ENCODE data around the gene RPL23. TPM values are rescaled to one million over a fixed set of nuclear protein-coding genes. Genes with fewer than 3 reads are reported as not detected.
"Not testable (repeated sequence)": the region's sequence is repeated elsewhere in the genome, so short reads cannot be mapped to it uniquely, and the experiment has no call there.

Gene RPL23
- total RNA-seq, 4 donors from 2014 or later, result 1,382 to 1,902 (median 1,771) TPM

- H3K27ac ChIP-seq, result no peak overlapping the region
- H3K27me3 ChIP-seq, result no peaks in the 10 kb centered on the region
- no peak for DNase-seq (ENCODE audit: low spot score in 2 of 2)
- H3K9me3 ChIP-seq, result no peaks in the 10 kb centered on the region
- TF ChIP-seq EP300 (IDR thresholded peaks at IDR 0.05) (no peak), POLR2AphosphoS5 (IDR thresholded peaks at IDR 0.05) (no peak), CTCF (IDR thresholded peaks at IDR 0.05) (no peak), POLR2A (IDR thresholded peaks at IDR 0.05) (no peak)
- H3K4me1 ChIP-seq, result peaks cover 8% of the 10 kb centered on the region
- WGBS, result 60% methylated on average over 5 of the region's 5 CpGs
- no peak overlapping the region for H3K4me3 ChIP-seq
- H3K36me3 ChIP-seq, result peaks cover under 1% of the 10 kb centered on the region
Measured at GRCh38 chr17:38857271-38857670, 3.8 kb upstream of the RPL23 start.

- peaks cover 14% of the 10 kb centered on the region for H3K36me3 ChIP-seq
- not testable (repeated sequence) for H3K9me3 ChIP-seq, H3K27me3 ChIP-seq, H3K27ac ChIP-seq, H3K4me3 ChIP-seq
- peak in 1 of 2 donors; percentile 61 for DNase-seq (ENCODE audit: low spot score in 2 of 2)
- WGBS, result 91% methylated on average over 28 of the region's 28 CpGs
- H3K4me1 ChIP-seq, result peaks cover 25% of the 10 kb centered on the region
Measured at GRCh38 chr17:38855101-38855714, 1.7 kb upstream of the RPL23 start.

GRCh38 chr17:38852771-38853291 is 690 bp downstream of the RPL23 start:
- WGBS, result 3% methylated on average over 19 of the region's 19 CpGs
- Histone ChIP-seq H3K4me3 (peak overlapping the region; percentile 63), H3K4me1 (peaks cover 25% of the 10 kb centered on the region), H3K9me3 (no peaks in the 10 kb centered on the region), H3K27me3 (no peaks in the 10 kb centered on the region), H3K27ac (peak overlapping the region; percentile 90), H3K36me3 (peaks cover 38% of the 10 kb centered on the region)
- TF ChIP-seq CTCF (IDR thresholded peaks at IDR 0.05) (no peak), EP300 (IDR thresholded peaks at IDR 0.05) (no peak), POLR2AphosphoS5 (IDR thresholded peaks at IDR 0.05) (no peak), POLR2A (IDR thresholded peaks at IDR 0.05) (no peak)
- DNase-seq (ENCODE audit: low spot score in 2 of 2), result no peak

GRCh38 chr17:38851434-38851833 is 2.1 kb downstream of the RPL23 start:
- no peaks in the 10 kb centered on the region for H3K27me3 ChIP-seq
- H3K9me3 ChIP-seq, result no peaks in the 10 kb centered on the region
- peak overlapping the region; percentile 63 for H3K4me3 ChIP-seq
- H3K36me3 ChIP-seq, result peaks cover 48% of the 10 kb centered on the region
- DNase-seq (ENCODE audit: low spot score in 2 of 2), result no peak
- H3K4me1 ChIP-seq, result peaks cover 25% of the 10 kb centered on the region
- H3K27ac ChIP-seq, result no peak overlapping the region
- 38% methylated on average over 2 of the region's 2 CpGs for WGBS
- no peak for TF ChIP-seq POLR2AphosphoS5 (IDR thresholded peaks at IDR 0.05)
- TF ChIP-seq POLR2A (IDR thresholded peaks at IDR 0.05), result no peak
- no peak for TF ChIP-seq CTCF (IDR thresholded peaks at IDR 0.05)
- no peak for TF ChIP-seq EP300 (IDR thresholded peaks at IDR 0.05)

GRCh38 chr17:38850374-38850773 is 3.1 kb downstream of the RPL23 start:
- Histone ChIP-seq H3K36me3 (peaks cover 48% of the 10 kb centered on the region), H3K4me1 (peaks cover 25% of the 10 kb centered on the region)
- WGBS, result 79% methylated on average over 7 of the region's 7 CpGs

GRCh38 chr17:38848939-38849605 is 4.4 kb downstream of the RPL23 start:
- peaks cover 24% of the 10 kb centered on the region for H3K4me1 ChIP-seq
- DNase-seq (ENCODE audit: low spot score in 2 of 2), result no peak
- no peak overlapping the region for H3K27ac ChIP-seq
- H3K9me3 ChIP-seq, result no peaks in the 10 kb centered on the region
- TF ChIP-seq EP300 (IDR thresholded peaks at IDR 0.05) (no peak), CTCF (IDR thresholded peaks at IDR 0.05) (no peak), POLR2AphosphoS5 (IDR thresholded peaks at IDR 0.05) (no peak)
- H3K4me3 ChIP-seq, result no peak overlapping the region
- 63% methylated on average over 16 of the region's 16 CpGs for WGBS
- H3K27me3 ChIP-seq, result no peaks in the 10 kb centered on the region
- peaks cover 48% of the 10 kb centered on the region for H3K36me3 ChIP-seq

More at GRCh38 chr17:38850374-38850773, 3.1 kb downstream of the RPL23 start:
- Histone ChIP-seq H3K27ac (no peak overlapping the region), H3K27me3 (no peaks in the 10 kb centered on the region), H3K4me3 (no peak overlapping the region), H3K9me3 (no peaks in the 10 kb centered on the region)
- no peak for DNase-seq (ENCODE audit: low spot score in 2 of 2)
- no peak for TF ChIP-seq EP300 (IDR thresholded peaks at IDR 0.05)
- TF ChIP-seq POLR2A (IDR thresholded peaks at IDR 0.05), result no peak

All from suprapubic skin (tissue), 4 donors.